Ovary (tissue), 9 donors: Measurements from ENCODE around the gene CSNK1G1. TPM values are rescaled to one million over a fixed set of nuclear protein-coding genes. Genes with fewer than 3 reads are reported as not detected.

Source experiments
- DNase-seq, 5 donors: peaks; one replicate each; pipeline ENCODE4 v3.0.0-alpha.2; 2019 to 2020
- H3K27ac ChIP-seq, 2 donors: fragments of 200-600 bp; one replicate each; pipeline versions ENCODE4 v1.5.1 to v1.8.0; 2019 to 2022
- H3K27me3 ChIP-seq: fragments of 200-600 bp; one replicate; pipeline ENCODE4 v1.8.0; 2022
- H3K36me3 ChIP-seq: fragments of 200-600 bp; sonication (generic); one replicate; pipeline ENCODE4 v1.5.1; 2019
- H3K4me1 ChIP-seq: one replicate; pipeline ENCODE4 v1.8.1; 2013; ENCODE audit warnings: mild to moderate bottlenecking, moderate library complexity; ENCODE audit not compliant: insufficient read depth
- H3K4me3 ChIP-seq: fragments of 200-600 bp; sonication (generic); one replicate; pipeline ENCODE4 v1.5.1; 2017
- H3K9me3 ChIP-seq, 2 donors: fragments of 200-600 bp in 1 of 2; sonication (generic) in 1 of 2; one replicate each; pipeline versions ENCODE4 v1.5.1 to v1.8.1; 2013 to 2019; ENCODE audit warnings: mild to moderate bottlenecking in 1 of 2, moderate library complexity in 1 of 2
- CTCF ChIP-seq, 3 donors: fragments of 450-650 bp in 2 of 3; fragments of 200-600 bp in 1 of 3; IDR thresholded peaks; one replicate each; pipeline versions ENCODE4 v1.5.1 to v1.8.0; 2016 to 2022; ENCODE audit warnings: antibody characterized with exemption in 3 of 3, mild to moderate bottlenecking in 1 of 3
- EP300 ChIP-seq: sonication (generic); formaldehyde crosslinking; IDR thresholded peaks from one replicate; pipeline ENCODE4 v1.6.1; 2017; ENCODE audit warnings: antibody characterized with exemption
- POLR2A ChIP-seq: fragments of 450-650 bp; IDR thresholded peaks from one replicate; pipeline ENCODE4 v1.6.1; 2017; ENCODE audit warnings: antibody characterized with exemption, mild to moderate bottlenecking, moderate library complexity
- WGBS, 3 donors: extraction: QIAGEN DNeasy Blood & Tissue Kit in 1 of 3; methylation state at CpG; one replicate each; pipeline versions ENCODE4 v1.1.5 to v1.1.7; 2013 to 2017; 5-methylcytosine and 5-hydroxymethylcytosine counted together
- intact Hi-C, 4 donors: fragments of 100-400 bp; cut with DNase I; formaldehyde crosslinking; loops; one replicate each; pipeline versions ENCODE4 v1.11.0 to v1.15.1; 2022 to 2023
- polyA plus RNA-seq, 2 donors: library from polyadenylated mRNA; stranded (reverse); fragments of 200-250 nt in 1 of 2; fragments of 350-450 nt in 1 of 2; fragmentation: Illumina TruSeq in 1 of 2; extraction: RNeasy Lipid Tissue Mini Kit (QIAGEN cat#74804) in 1 of 2; gene quantifications; one replicate each; pipeline ENCODE4 v1.2.3, GENCODE V29; 2013 to 2014
- total RNA-seq, 7 donors: library from RNA; depleted of rRNA in 2 of 7; stranded (reverse); fragments of >200 nt in 2 of 7; fragmentation: NEBNext Ultra II Directional in 3 of 7; extraction: Animal tissue kit (Norgen Biotek cat#: 25700) in 3 of 7; gene quantifications; one replicate each; pipeline versions ENCODE4 v1.1.0 to v1.2.4, GENCODE V29; 2016 to 2023
- donor health status: DM: no; HTN: no; CAD: no; lungs with moderate emphysema.
- donor health status: DM: no; HTN: no; CAD: no.
- donor health status: Bipolar disorder and iron deficiency.
- donor health status: DM: yes; HTN: yes; CAD: no.
- donor health status: DM: no; HTN: no; CAD: no.
- donor health status: DM: yes; HTN: yes; CAD: no.

CSNK1G1 gene
- total and polyA plus RNA-seq, 9 donors: 2.9 to 23.9 (median 14.2) TPM

GRCh38 chr15:64369078-64369607, 13.2 kb upstream of the CSNK1G1 start:
- H3K27me3 ChIP-seq: no peaks in the 10 kb centered on the region
- no peak overlapping the region for H3K4me3 ChIP-seq
- WGBS, 3 donors: 41 to 46% (median 44%) methylated on average over 2 of the region's 2 CpGs
- H3K9me3 ChIP-seq: no peaks in the 10 kb centered on the region
- H3K36me3 ChIP-seq: no peaks in the 10 kb centered on the region
- DNase-seq: no peak
- no peak for TF ChIP-seq POLR2A
- no peak for TF ChIP-seq CTCF (IDR thresholded peaks at IDR 0.05)
- no peak for TF ChIP-seq EP300
- intact Hi-C loops: no loop called here
- no peak overlapping the region for H3K27ac ChIP-seq
- H3K4me1 ChIP-seq: no peaks in the 10 kb centered on the region

GRCh38 chr15:64361259-64361658, 5.3 kb upstream of the CSNK1G1 start:
- Histone ChIP-seq H3K4me1 (no peaks in the 10 kb centered on the region), H3K27ac (no peak overlapping the region), H3K9me3 (no peaks in the 10 kb centered on the region), H3K27me3 (no peaks in the 10 kb centered on the region), H3K4me3 (no peak overlapping the region), H3K36me3 (no peaks in the 10 kb centered on the region)
- intact Hi-C loops: no loop called here
- DNase-seq: no peak
- 93 to 97% (median 94%) methylated on average over 4 of the region's 4 CpGs for WGBS, 3 donors
- TF ChIP-seq POLR2A: no peak
- TF ChIP-seq EP300: no peak

- intact Hi-C loops: loop anchor here in 1 of 4 donors (10.0 kb wide), 1 partner anchor 152 kb away; no protein-coding TSS in a partner anchor
- WGBS, 3 donors: 11 to 19% (median 14%) methylated on average over 5 of the region's 5 CpGs
- H3K9me3 ChIP-seq: no peaks in the 10 kb centered on the region
- peaks cover 2% of the 10 kb centered on the region for H3K4me1 ChIP-seq
- no peaks in the 10 kb centered on the region for H3K27me3 ChIP-seq
- H3K4me3 ChIP-seq: peak overlapping the region; percentile 63
- no peak overlapping the region for H3K27ac ChIP-seq
- no peaks in the 10 kb centered on the region for H3K36me3 ChIP-seq
- TF ChIP-seq POLR2A (no peak), CTCF (IDR thresholded peaks at IDR 0.05) (no peak), EP300 (no peak)
- no peak for DNase-seq
Measured at GRCh38 chr15:64356710-64357040, 702 bp upstream of the CSNK1G1 start.

- Histone ChIP-seq H3K9me3 (no peaks in the 10 kb centered on the region), H3K4me3 (peak overlapping the region; percentile 63), H3K27me3 (no peaks in the 10 kb centered on the region), H3K4me1 (peaks cover 2% of the 10 kb centered on the region), H3K36me3 (no peaks in the 10 kb centered on the region), H3K27ac (peak overlapping the region in 1 of 2 donors; percentile 54)
- TF ChIP-seq CTCF (IDR thresholded peaks at IDR 0.05) (no peak), EP300 (no peak), POLR2A (no peak)
- 0 to 1% (median 0%) methylated on average over 30 of the region's 30 CpGs for WGBS, 3 donors
- intact Hi-C loops: loop anchor here in 1 of 4 donors (10.0 kb wide), 1 partner anchor 151 kb away; no protein-coding TSS in a partner anchor
- DNase-seq: no peak
Measured at GRCh38 chr15:64355348-64355943, 527 bp downstream of the CSNK1G1 start.

- no peak for TF ChIP-seq CTCF (IDR thresholded peaks at IDR 0.05)
- no peak for TF ChIP-seq EP300
- TF ChIP-seq POLR2A: no peak
- WGBS, 3 donors: 21 to 28% (median 27%) methylated on average over 5 of the region's 5 CpGs
- H3K4me3 ChIP-seq: peak overlapping the region; percentile 63
- no peaks in the 10 kb centered on the region for H3K27me3 ChIP-seq
- H3K4me1 ChIP-seq: peaks cover 2% of the 10 kb centered on the region
- intact Hi-C loops: loop anchor here in 1 of 4 donors (10.0 kb wide), 1 partner anchor 150 kb away; no protein-coding TSS in a partner anchor
- no peaks in the 10 kb centered on the region for H3K9me3 ChIP-seq
- no peak for DNase-seq
- H3K36me3 ChIP-seq: no peaks in the 10 kb centered on the region
- H3K27ac ChIP-seq: peak overlapping the region in 1 of 2 donors; percentile 54
Measured at GRCh38 chr15:64354688-64355344, 1.2 kb downstream of the CSNK1G1 start.
